Stromal cell of bone marrow (primary cell): ENCODE results near the gene GALNT2.
A peak's percentile ranks its signal among the peaks of the same experiment; 100 is the strongest.

Source experiments
- DNase-seq: peaks from one replicate; pipeline ENCODE4 v3.0.0-alpha.2; 2012; ENCODE audit warnings: low read depth

GALNT2 gene

GRCh38 chr1:230236301-230237008 is 169.4 kb downstream of the GALNT2 start:
- DNase-seq = no peak

DNA sequence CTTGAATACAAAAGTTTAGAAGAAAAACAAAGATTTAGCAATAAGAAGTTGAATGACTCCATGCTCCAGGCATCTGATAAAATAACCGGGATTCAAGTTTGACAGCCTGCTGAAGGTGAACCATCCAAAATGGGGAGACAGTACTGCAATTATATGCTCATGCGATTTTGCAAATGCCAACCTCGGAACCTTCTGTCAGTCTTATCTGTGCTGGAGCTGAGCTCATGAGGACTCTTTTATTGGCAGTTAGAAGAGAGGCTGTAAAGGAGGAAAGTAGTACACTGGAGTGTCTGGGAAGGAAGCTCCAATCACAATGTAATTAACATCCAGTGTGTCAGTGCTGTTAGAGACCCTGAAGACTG is 170.0 kb downstream of the GALNT2 start:
- no peak for DNase-seq

GRCh38 chr1:230237805-230238204 is 170.8 kb downstream of the GALNT2 start:
- no peak for DNase-seq

- no peak for DNase-seq
Observed at GRCh38 chr1:230240446-230241086, 173.5 kb downstream of the GALNT2 start.

- no peak for DNase-seq
Observed at GRCh38 chr1:230242326-230242725, 175.3 kb downstream of the GALNT2 start.

DNA sequence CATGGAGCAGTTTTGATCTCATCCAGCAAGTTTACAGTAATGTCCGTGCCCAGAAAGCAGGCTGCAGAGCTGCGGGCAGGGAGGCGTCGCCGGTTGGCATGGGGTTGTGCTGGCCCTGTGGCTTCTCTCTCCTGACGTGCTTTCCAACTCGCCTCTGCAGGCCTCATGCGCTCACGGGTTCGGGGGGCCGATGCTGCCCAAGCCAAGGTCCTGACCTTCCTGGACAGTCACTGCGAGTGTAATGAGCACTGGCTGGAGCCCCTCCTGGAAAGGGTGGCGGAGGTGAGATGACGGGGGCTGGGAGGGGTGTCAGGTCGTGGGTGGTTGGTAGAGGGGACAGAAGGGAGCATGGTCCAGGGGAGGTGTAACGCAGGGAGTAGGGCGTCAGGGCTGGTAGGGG is 176.1 kb downstream of the GALNT2 start:
- DNase-seq = no peak

DNA sequence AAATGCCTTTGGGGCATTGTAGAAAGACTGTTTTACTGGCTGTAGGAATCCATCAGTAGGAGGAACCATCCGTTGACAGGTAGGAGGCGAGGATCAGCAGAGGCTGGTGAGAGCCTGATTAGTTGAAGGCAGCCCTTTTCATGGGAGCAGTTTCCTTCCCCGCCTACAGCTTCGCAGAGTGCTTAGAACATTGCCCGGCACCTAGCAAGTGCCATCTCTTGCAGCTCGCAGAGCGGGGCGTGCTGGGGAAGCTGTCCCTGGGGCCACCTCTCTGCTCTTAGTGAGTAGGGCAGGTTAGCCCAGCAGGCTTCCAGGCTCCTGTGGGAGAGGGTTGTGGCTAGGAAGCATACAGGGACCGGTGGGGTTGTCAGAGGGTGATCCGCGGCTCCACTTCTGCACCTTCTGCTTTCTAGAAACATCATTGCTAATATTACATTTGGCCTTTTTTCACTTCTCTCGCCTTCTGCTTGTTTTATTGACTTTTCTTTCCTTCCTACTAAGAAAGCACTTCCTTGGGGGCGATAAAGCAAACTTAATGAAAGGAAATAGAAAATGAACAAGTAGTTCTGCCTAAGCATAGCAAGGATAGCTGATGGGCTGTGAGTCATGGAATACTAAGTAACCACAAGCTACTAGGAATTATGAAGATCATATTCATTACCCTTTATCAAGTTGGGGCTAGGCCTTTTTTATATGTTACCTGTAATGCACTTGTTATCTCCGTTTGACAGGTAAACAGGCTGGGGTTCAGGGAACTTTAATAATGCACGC is 176.7 kb downstream of the GALNT2 start:
- no peak for DNase-seq

GRCh38 chr1:230246551-230246950 is 179.5 kb downstream of the GALNT2 start:
- DNase-seq = no peak

DNA sequence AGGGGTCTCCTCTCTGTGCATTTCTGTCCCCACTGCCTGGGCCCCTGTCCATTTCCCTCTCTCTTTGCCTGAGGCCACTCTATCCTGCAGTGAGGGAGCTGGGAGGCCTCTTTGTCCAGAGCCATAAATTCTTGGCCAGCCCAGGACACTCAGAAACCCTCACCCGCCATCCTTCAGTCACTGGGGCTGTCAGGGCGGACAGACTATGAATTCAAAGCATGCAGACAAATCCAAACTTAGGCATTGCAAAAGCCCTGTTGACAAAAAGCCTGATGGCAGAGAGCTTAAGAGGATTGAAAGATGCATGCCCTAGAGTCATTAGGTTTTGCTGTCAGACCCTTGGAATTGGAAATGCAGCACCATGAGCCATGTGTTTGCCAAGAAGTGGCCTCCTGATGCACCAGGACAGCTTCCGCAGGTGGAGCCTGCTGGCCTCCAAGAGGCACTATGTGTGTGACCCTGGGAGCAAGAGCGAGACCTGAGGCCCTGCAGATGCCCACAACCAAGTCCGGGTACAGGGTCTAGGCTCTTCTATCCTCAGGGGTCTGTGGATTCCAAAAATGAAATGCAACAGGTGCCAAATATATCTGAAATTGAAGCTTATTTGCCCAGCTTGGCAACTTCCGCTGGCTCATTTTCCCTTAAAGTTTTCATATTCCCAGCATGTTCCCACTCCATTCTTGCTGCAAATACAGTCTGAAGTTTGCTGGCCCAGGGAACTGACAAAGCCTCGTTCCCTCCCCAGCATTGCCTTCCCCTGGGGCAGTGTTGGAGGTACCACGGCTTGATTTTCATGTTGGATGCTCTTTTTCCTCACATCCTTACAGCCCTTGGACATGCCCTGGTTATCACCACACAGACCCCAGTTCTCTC is 181.2 kb downstream of the GALNT2 start:
- DNase-seq = no peak

DNA sequence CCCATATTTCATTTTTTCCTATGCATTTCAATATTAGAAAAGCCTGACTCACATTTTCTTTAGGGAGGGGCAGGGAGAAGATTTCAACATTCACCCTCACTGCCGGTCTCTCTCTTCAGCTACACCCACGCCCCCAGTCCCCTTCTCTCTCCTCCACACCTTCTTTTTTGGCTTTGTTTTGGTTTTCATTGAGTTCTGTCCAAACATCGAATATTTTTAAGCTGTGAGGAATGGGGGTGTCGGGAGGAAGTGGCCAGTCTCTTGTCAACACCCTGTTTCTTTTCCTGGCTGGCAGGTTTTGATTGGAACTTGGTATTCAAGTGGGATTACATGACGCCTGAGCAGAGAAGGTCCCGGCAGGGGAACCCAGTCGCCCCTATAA is 181.8 kb downstream of the GALNT2 start:
- peak; percentile 9 for DNase-seq

DNA sequence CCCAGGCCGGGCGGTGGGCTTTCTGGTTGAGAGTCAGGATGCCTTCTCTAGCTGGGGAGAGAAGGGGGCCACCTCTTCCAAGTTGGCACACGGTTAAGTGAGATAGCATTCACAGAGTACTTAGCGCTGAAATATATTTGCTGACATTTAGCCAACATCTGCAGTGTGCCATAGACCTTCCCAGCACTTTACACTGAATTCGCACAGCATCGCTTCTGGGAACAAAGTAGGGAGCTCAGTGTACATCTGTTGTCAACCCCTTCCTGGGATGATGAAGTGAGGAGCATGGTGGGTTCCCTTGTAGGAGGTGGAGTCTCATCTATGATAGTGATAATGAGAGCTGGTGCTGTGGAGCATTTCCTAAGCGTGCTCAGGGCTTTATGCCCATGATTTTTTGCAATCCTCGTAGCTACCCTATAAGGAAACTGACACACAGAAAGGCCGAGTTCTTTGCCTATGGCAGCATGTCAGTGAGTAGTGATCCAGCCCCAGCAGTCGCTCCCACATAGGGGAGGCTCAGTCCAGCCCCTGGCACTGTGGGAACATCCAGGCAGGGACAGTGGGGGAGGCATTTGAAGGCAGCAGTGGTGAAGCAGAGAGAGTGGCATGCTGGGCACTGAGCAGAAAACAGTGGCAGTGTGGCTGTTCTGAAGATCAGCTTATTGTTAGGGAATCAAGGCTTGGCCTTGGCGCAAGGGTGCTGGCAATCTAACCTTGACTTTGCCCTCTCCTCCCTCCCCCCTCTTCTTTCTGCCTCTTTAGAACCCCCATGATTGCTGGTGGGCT is 182.8 kb downstream of the GALNT2 start:
- DNase-seq = no peak

GRCh38 chr1:230250666-230251065 is 183.6 kb downstream of the GALNT2 start:
- no peak for DNase-seq

- DNase-seq = no peak
Observed at GRCh38 chr1:230251644-230252191, 184.7 kb downstream of the GALNT2 start.

GRCh38 chr1:230253150-230253549 is 186.1 kb downstream of the GALNT2 start:
- no peak for DNase-seq

DNA sequence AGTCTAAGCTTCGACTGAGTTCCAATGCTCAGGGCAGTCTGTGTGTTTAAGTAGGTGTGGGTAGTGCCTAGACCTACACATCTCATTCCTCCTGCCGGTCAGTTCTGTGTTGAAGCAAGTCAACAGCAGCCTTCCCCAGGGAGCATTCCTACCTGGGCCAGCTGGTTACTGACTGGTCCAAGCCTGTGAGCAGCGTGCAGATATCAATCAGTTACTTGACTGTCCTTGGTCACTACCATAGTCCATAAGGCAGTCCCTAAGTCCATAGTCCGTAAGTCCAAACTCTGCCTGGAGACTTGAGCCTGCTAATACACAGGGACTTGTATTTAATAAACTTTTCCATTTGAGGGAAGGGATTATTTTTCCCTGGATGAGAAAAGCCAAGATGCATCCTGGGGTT is 187.2 kb downstream of the GALNT2 start:
- DNase-seq = no peak

DNA sequence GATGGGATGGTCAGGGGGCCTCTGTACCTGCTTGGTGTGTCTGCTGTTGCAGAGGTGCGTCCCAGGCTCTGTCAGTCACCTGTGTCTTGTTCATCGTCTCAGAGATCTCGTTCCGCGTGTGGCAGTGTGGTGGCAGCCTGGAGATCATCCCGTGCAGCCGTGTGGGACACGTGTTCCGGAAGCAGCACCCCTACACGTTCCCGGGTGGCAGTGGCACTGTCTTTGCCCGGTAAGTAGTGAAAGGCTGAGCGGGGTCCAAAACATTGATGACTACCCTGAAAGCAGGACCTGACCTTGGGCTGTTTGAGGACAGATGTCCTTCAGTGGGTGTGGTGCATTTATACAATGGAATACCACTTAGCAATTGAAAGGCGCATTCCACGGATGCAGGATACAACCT is 188.1 kb downstream of the GALNT2 start:
- no peak for DNase-seq

- DNase-seq = no peak
Observed at GRCh38 chr1:230255991-230256390, 189.0 kb downstream of the GALNT2 start.

GRCh38 chr1:230256896-230257295 is 189.9 kb downstream of the GALNT2 start:
- no peak for DNase-seq

GRCh38 chr1:230259621-230260020 is 192.6 kb downstream of the GALNT2 start:
- no peak for DNase-seq

GRCh38 chr1:230260831-230261230 is 193.8 kb downstream of the GALNT2 start:
- DNase-seq = no peak
